CD4-positive, alpha-beta T cell treated with Interferon alpha-2 for 1 hour (primary cell): ENCODE results near the gene C7.
A peak's percentile ranks its signal among the peaks of the same experiment; 100 is the strongest.
"Not testable (repeated sequence)": the region's sequence is repeated elsewhere in the genome, so short reads cannot be mapped to it uniquely, and the experiment has no call there.

Experiments
- DNase-seq, 2 donors: peaks; one replicate each; pipeline ENCODE4 v3.0.0-alpha.2; 2020 to 2022

The C7 gene

DNA sequence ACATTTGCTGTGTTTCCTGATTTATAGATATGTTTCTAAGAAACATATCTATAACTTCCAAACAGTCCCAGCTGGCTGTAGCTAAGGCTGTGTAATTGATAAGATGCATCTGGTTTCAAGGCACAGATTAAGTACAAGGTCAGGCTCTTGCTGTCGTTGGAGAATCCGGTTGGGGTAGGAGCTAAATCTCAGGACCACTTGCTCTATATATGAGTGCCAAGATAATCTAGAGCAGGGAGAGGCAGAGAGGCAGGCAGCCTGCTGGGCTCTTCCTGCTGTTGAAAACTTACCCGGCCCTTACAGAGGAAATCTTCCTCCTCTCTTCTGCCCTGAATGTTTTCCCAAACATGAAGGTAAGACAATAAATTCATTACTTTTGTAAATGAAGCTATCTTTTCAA is at the start of gene C7:
Gene C7, plus strand, starts transcription at position 234 of the 400 bp plus-strand sequence. Its CDS starts 114 bp downstream, at position 348.
- no peak for DNase-seq

DNA sequence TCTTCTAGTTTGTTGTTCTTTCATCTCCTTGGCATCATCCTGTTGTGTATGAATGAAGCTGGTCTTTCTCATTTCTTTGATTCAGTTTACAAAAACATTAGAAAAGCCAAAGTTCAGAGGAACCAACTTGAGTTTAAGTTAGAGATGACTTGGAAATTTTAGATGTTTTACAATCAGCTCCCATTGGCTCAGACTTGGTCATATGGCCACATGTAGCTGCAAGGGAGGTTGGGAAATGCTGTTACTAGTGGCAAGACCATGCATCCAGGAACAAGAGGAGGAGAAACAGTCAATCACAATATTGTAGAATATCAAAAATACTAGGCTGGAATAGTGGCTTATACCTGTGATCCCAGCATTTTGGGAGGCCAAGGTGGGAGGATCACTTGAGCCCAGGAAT is 48.6 kb upstream of the C7 start:
- DNase-seq, result no peak

GRCh38 chr5:40865004-40865403 is 44.3 kb upstream of the C7 start:
- not testable (repeated sequence) for DNase-seq

- no peak for DNase-seq
These were observed 42.5 kb upstream of the C7 start for GRCh38 chr5:40866844-40867243.

- no peak for DNase-seq
These were observed 39.9 kb upstream of the C7 start for GRCh38 chr5:40869384-40869783.

DNA sequence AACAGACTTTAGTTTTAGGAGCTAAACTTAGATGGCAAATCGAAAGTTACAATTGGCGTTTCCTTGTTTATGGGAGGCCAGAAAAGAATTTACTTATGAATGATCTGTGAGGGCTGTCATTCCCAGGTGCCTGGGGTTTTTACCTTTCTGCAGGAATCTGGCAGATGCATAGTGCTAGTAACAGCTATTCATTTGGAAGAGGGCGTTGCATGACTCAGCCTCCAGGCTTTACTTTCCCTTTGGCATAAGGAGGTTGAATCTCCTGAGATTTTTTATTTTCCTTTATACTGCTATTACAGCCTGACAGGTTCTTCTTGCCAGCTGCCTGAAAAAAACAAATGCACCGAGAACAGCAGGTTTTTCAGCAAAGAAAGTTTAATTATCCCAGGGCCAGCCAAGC is 38.1 kb upstream of the C7 start:
- DNase-seq, result no peak

- not testable (repeated sequence) for DNase-seq
These were observed 37.0 kb upstream of the C7 start for GRCh38 chr5:40872253-40872652.

- DNase-seq, result no peak
These were observed 35.9 kb upstream of the C7 start for GRCh38 chr5:40873286-40873880.

- no peak for DNase-seq
These were observed 33.3 kb upstream of the C7 start for GRCh38 chr5:40875958-40876357.

GRCh38 chr5:40877371-40877988 is 31.8 kb upstream of the C7 start:
- DNase-seq, result no peak

- peak in 1 of 2 donors; percentile 29 for DNase-seq
These were observed 29.9 kb upstream of the C7 start for GRCh38 chr5:40879163-40879942.

- DNase-seq, result no peak
These were observed 27.0 kb upstream of the C7 start for GRCh38 chr5:40882291-40882690.

DNA sequence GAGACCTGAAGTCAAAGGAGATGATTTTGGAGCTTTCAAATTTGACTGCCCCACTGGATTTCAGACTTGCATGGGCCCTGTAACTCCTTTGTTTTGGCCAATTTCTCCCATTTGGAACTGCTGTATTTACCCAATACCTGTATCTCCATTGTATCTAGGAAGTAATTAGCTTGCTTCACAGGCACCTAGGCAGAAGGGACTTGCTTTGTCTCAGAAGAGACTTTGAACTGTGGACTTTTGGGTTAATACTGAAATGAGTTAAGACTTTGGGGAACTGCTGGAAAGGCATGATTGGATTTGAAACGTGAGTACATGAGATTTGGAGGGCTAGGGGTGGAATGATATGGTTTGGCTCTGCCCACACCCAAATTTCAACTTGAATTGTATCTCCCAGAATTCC is 26.2 kb upstream of the C7 start:
- DNase-seq, result not testable (repeated sequence)

GRCh38 chr5:40895440-40896425 is 13.6 kb upstream of the C7 start:
- DNase-seq, result not testable (repeated sequence)

- DNase-seq, result peak in 1 of 2 donors; percentile 24
These were observed 4.9 kb upstream of the C7 start for GRCh38 chr5:40904205-40904993.

GRCh38 chr5:40904994-40905306 is 4.3 kb upstream of the C7 start:
- no peak for DNase-seq

- DNase-seq, result no peak
These were observed 2.9 kb upstream of the C7 start for GRCh38 chr5:40906351-40906751.

- no peak for DNase-seq
These were observed 426 bp downstream of the C7 start for GRCh38 chr5:40909723-40910122.

GRCh38 chr5:40911266-40911665 is 2.0 kb downstream of the C7 start:
- no peak for DNase-seq

DNA sequence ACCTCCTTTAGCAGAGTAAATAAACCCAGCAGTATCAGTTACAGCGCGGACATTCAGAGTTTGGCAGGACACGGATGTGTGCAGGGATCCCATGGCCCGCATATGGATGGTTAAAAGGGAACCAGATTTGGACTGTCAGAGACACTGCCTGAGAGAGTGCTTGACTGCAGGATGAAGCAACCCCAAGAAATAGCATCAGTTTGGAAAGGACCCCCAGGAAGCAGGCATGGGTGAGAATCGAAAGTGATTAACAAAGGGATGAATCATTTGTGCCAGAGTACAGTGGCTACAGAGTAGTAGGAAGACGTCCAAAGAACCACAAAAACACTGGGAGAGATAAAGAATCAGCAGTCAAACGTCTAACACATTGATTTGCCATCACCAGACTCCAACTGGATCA is 5.5 kb downstream of the C7 start:
- no peak for DNase-seq

- no peak for DNase-seq
These were observed 6.1 kb downstream of the C7 start for GRCh38 chr5:40915341-40915926.

DNA sequence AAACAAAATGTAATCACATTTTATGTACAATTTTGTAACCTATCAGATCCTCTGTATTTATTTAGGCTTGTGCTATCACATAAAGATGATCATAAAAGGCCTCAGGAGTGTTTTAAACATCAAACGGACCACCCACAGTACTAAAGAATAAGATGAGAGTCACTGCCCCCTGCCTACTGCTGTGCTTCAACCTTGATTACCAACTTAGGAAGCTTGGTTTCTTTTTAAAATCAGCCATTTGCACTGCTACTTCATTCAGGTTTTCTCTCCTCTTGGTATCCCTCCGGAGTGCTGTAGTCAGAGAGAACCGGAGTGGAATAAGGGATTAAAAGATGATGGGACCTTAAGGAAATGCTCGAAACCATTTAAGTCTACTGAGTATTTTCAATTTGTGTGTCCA is 6.9 kb downstream of the C7 start:
- DNase-seq, result no peak
